DOHH2 (cell line): ENCODE results near the gene PAIP1.
"Not testable (repeated sequence)": the region's sequence is repeated elsewhere in the genome, so short reads cannot be mapped to it uniquely, and the experiment has no call there.

ENCODE experiments used
- H3F3A ChIP-seq: fragments of 200-600 bp; sonication (generic), shearing (Covaris generic); 2 replicates; pipeline ENCODE4 v1.6.0; 2016; ENCODE audit warnings: antibody characterized with exemption, mild to moderate bottlenecking; ENCODE audit not compliant: control insufficient read depth, insufficient read depth
- H3K27ac ChIP-seq: fragments of 200-600 bp; sonication (generic); 2 replicates; pipeline ENCODE4 v1.5.1; 2014; ENCODE audit warnings: low read depth, mild to moderate bottlenecking, low read length, moderate library complexity
- H3K27me3 ChIP-seq: fragments of 200-600 bp; sonication (generic); 2 replicates; pipeline ENCODE4 v1.6.1; 2014; ENCODE audit warnings: mild to moderate bottlenecking, low read length, mixed read lengths; ENCODE audit not compliant: control insufficient read depth
- H3K36me3 ChIP-seq: fragments of 200-600 bp; sonication (generic); 2 replicates; pipeline ENCODE4 v1.6.1; 2014; ENCODE audit warnings: mild to moderate bottlenecking, low read length, moderate library complexity, mixed read lengths; ENCODE audit not compliant: control insufficient read depth
- H3K4me1 ChIP-seq: fragments of 200-600 bp; sonication (generic); 2 replicates; pipeline ENCODE4 v1.6.1; 2014; ENCODE audit warnings: mild to moderate bottlenecking, low read length, mixed read lengths; ENCODE audit not compliant: control insufficient read depth
- H3K4me2 ChIP-seq: fragments of 200-600 bp; sonication (generic); 2 replicates; pipeline ENCODE4 v1.6.0; 2014; ENCODE audit warnings: mild to moderate bottlenecking, low read length, moderate library complexity
- H3K4me3 ChIP-seq: fragments of 200-600 bp; sonication (generic); 2 replicates; pipeline ENCODE4 v1.5.1; 2014; ENCODE audit warnings: mild to moderate bottlenecking, low read length, mixed read lengths
- H3K79me2 ChIP-seq: fragments of 200-600 bp; sonication (generic); 2 replicates; pipeline ENCODE4 v1.6.1; 2014; ENCODE audit warnings: mild to moderate bottlenecking, low read length, mixed read lengths; ENCODE audit not compliant: control insufficient read depth
- H3K9me2 ChIP-seq: fragments of 200-600 bp; sonication (generic); replicated peaks from 2 replicates; pipeline ENCODE4 v1.6.1; 2014; ENCODE audit warnings: mild to moderate bottlenecking, low read length, mixed read lengths; ENCODE audit not compliant: control insufficient read depth
- H3K9me3 ChIP-seq: fragments of 200-600 bp; sonication (generic); 2 replicates; pipeline ENCODE4 v1.6.1; 2014; ENCODE audit warnings: antibody characterized with exemption, low read length, mixed read lengths; ENCODE audit not compliant: control insufficient read depth, insufficient read depth
- H4K20me1 ChIP-seq: fragments of 200-600 bp; sonication (generic); 2 replicates; pipeline ENCODE4 v1.6.0; 2014; ENCODE audit warnings: low read depth, mild to moderate bottlenecking, antibody characterized with exemption, low read length, moderate library complexity; ENCODE audit not compliant: control insufficient read depth, insufficient read depth
- CTCF ChIP-seq: fragments of 200-600 bp; sonication (generic); IDR thresholded peaks from one replicate; pipeline ENCODE4 v1.5.1; 2014; ENCODE audit warnings: antibody characterized with exemption, mild to moderate bottlenecking, low read depth, low read length; ENCODE audit not compliant: poor library complexity, severe bottlenecking
- EZH2phosphoT487 ChIP-seq: fragments of 200-600 bp; sonication (generic); IDR thresholded peaks from 2 replicates; pipeline ENCODE4 v1.6.1; 2017; ENCODE audit warnings: borderline replicate concordance, mild to moderate bottlenecking, antibody characterized with exemption, low read length, moderate library complexity, mixed read lengths

The PAIP1 gene

GRCh38 chr5:43581398-43581797 lies 24.5 kb upstream of the PAIP1 start:
- no peaks in the 10 kb centered on the region for H3F3A ChIP-seq
- TF ChIP-seq EZH2phosphoT487: no peak
- TF ChIP-seq CTCF: no peak
- no peaks in the 10 kb centered on the region for H3K4me1 ChIP-seq
- H3K27me3 ChIP-seq: no peaks in the 10 kb centered on the region
- H3K4me2 ChIP-seq: no peak overlapping the region
- no peaks in the 10 kb centered on the region for H4K20me1 ChIP-seq
- no peaks in the 10 kb centered on the region for H3K9me2 ChIP-seq
- H3K27ac ChIP-seq: no peak overlapping the region
- no peak overlapping the region for H3K4me3 ChIP-seq
- H3K36me3 ChIP-seq: peaks cover 13% of the 10 kb centered on the region; the same call in 1 of the 2 replicates
- H3K9me3 ChIP-seq: no peaks in the 10 kb centered on the region
- H3K79me2 ChIP-seq: 0 out of 2 replicates have a peak, but pooled peaks cover 2% of the 10 kb centered on the region

- not testable (repeated sequence) for H3K4me3 ChIP-seq, H3K4me2 ChIP-seq
- peaks cover 16% of the 10 kb centered on the region for H3K36me3 ChIP-seq
Observed at GRCh38 chr5:43580402-43581210, 23.7 kb upstream of the PAIP1 start.

GRCh38 chr5:43573058-43573457 lies 16.2 kb upstream of the PAIP1 start:
- no peaks in the 10 kb centered on the region for H3K9me3 ChIP-seq
- H3K36me3 ChIP-seq: peaks cover 16% of the 10 kb centered on the region
- H3F3A ChIP-seq: no peaks in the 10 kb centered on the region
- no peaks in the 10 kb centered on the region for H3K27me3 ChIP-seq
- no peaks in the 10 kb centered on the region for H3K79me2 ChIP-seq
- H3K4me2 ChIP-seq: no peak overlapping the region
- H3K4me1 ChIP-seq: peaks cover 4% of the 10 kb centered on the region; the same call in 1 of the 2 replicates
- TF ChIP-seq EZH2phosphoT487: no peak
- TF ChIP-seq CTCF: no peak
- H3K27ac ChIP-seq: no peak overlapping the region
- H4K20me1 ChIP-seq: no peaks in the 10 kb centered on the region
- H3K9me2 ChIP-seq: no peaks in the 10 kb centered on the region
- no peak overlapping the region for H3K4me3 ChIP-seq

More at GRCh38 chr5:43580402-43581210, 23.7 kb upstream of the PAIP1 start:
- H3K4me1 ChIP-seq, H3F3A ChIP-seq, H3K27me3 ChIP-seq, H3K27ac ChIP-seq, H3K79me2 ChIP-seq, H3K9me3 ChIP-seq, H4K20me1 ChIP-seq, H3K9me2 ChIP-seq: not testable (repeated sequence)

- H3K27ac ChIP-seq: no peak overlapping the region
- no peaks in the 10 kb centered on the region for H4K20me1 ChIP-seq
- H3K9me3 ChIP-seq: no peaks in the 10 kb centered on the region
- H3K4me2 ChIP-seq: no peak overlapping the region
- no peaks in the 10 kb centered on the region for H3F3A ChIP-seq
- peaks cover 16% of the 10 kb centered on the region for H3K36me3 ChIP-seq
- no peaks in the 10 kb centered on the region for H3K27me3 ChIP-seq
- H3K4me3 ChIP-seq: no peak overlapping the region
- H3K4me1 ChIP-seq: peaks cover 4% of the 10 kb centered on the region; the same call in 1 of the 2 replicates
- no peaks in the 10 kb centered on the region for H3K79me2 ChIP-seq
- TF ChIP-seq EZH2phosphoT487: no peak
- no peak for TF ChIP-seq CTCF
- no peaks in the 10 kb centered on the region for H3K9me2 ChIP-seq
Observed at GRCh38 chr5:43572357-43572756, 15.5 kb upstream of the PAIP1 start.
